OCI-LY1 (cell line): ENCODE results near the gene ZNF548.
A peak's percentile ranks its signal among the peaks of the same experiment; 100 is the strongest.

Source experiments
- H2AFZ ChIP-seq: fragments of 200-600 bp; sonication (generic), shearing (Covaris generic); 2 replicates; pipeline ENCODE4 v1.6.0; 2014; ENCODE audit warnings: antibody characterized with exemption, mild to moderate bottlenecking, low read length
- H3F3A ChIP-seq: fragments of 200-600 bp; sonication (generic), shearing (Covaris generic); 2 replicates; pipeline ENCODE4 v1.6.0; 2014; ENCODE audit warnings: mild to moderate bottlenecking, antibody characterized with exemption, low read length, moderate library complexity; ENCODE audit not compliant: insufficient read depth
- H3K27ac ChIP-seq: fragments of 200-600 bp; sonication (generic); 2 replicates; pipeline ENCODE4 v1.5.1; 2014; ENCODE audit warnings: low read length, mixed run types, mild to moderate bottlenecking, low read depth; ENCODE audit not compliant: poor library complexity, severe bottlenecking
- H3K27me3 ChIP-seq: fragments of 200-600 bp; sonication (generic); 2 replicates; pipeline ENCODE4 v1.6.0; 2014; ENCODE audit warnings: antibody characterized with exemption, mild to moderate bottlenecking, low read length, moderate library complexity; ENCODE audit not compliant: insufficient read depth
- H3K36me3 ChIP-seq: fragments of 200-600 bp; sonication (generic); 2 replicates; pipeline ENCODE4 v1.6.1; 2014; ENCODE audit warnings: mild to moderate bottlenecking, antibody characterized with exemption, low read length, moderate library complexity, mixed read lengths; ENCODE audit not compliant: insufficient read depth
- H3K4me1 ChIP-seq: fragments of 200-600 bp; sonication (generic); 2 replicates; pipeline ENCODE4 v1.5.1; 2014; ENCODE audit warnings: mild to moderate bottlenecking, low read length, moderate library complexity; ENCODE audit not compliant: insufficient read depth, severe bottlenecking
- H3K4me2 ChIP-seq: fragments of 200-600 bp; sonication (generic), shearing (Covaris generic); 2 replicates; pipeline ENCODE4 v1.6.1; 2014; ENCODE audit warnings: low read length
- H3K4me3 ChIP-seq: fragments of 200-600 bp; sonication (generic); 2 replicates; pipeline ENCODE4 v1.5.1; 2014; ENCODE audit warnings: low read length, low read depth, mild to moderate bottlenecking, mixed read lengths; ENCODE audit not compliant: poor library complexity, severe bottlenecking
- H3K79me2 ChIP-seq: fragments of 200-600 bp; shearing (Covaris generic); 2 replicates; pipeline ENCODE4 v1.6.1; 2016; ENCODE audit warnings: mixed run types, low read length, mixed read lengths; ENCODE audit not compliant: insufficient read depth
- H3K9ac ChIP-seq: fragments of 200-600 bp; sonication (generic), shearing (Covaris generic); 2 replicates; pipeline ENCODE4 v1.6.1; 2014; ENCODE audit warnings: mild to moderate bottlenecking, low read length, mixed read lengths
- H3K9me2 ChIP-seq: fragments of 200-600 bp; sonication (generic), shearing (Covaris generic); 2 replicates; pipeline ENCODE4 v1.6.1; 2014; ENCODE audit warnings: low read depth, mild to moderate bottlenecking, low read length, mixed read lengths
- H3K9me3 ChIP-seq: fragments of 200-600 bp; shearing (Covaris generic); 2 replicates; pipeline ENCODE4 v1.6.1; 2014; ENCODE audit warnings: low read length, mixed read lengths
- H4K20me1 ChIP-seq: fragments of 200-600 bp; sonication (generic), shearing (Covaris generic); 2 replicates; pipeline ENCODE4 v1.6.0; 2016; ENCODE audit warnings: mild to moderate bottlenecking, low read length; ENCODE audit not compliant: insufficient read depth
- EZH2 ChIP-seq: fragments of 200-600 bp; sonication (generic), shearing (Covaris generic); IDR thresholded peaks from 2 replicates; pipeline ENCODE4 v1.8.0; 2017; ENCODE audit warnings: borderline replicate concordance, mixed run types, mild to moderate bottlenecking, antibody characterized with exemption, low read length, moderate library complexity, mixed read lengths
- TF ChIP-seq, protein P1 (sequence below): fragments of 200-600 bp; sonication (generic), shearing (Covaris generic); IDR thresholded peaks from 2 replicates; pipeline ENCODE4 v1.5.1; 2017; ENCODE audit warnings: mild to moderate bottlenecking, antibody characterized with exemption, low read length, moderate library complexity, mixed read lengths

The ZNF548 gene

GRCh38 chr19:57421037-57421436, 31.4 kb downstream of the ZNF548 start:
- H3K4me3 ChIP-seq = no peak overlapping the region
- TF ChIP-seq, protein P1, sequence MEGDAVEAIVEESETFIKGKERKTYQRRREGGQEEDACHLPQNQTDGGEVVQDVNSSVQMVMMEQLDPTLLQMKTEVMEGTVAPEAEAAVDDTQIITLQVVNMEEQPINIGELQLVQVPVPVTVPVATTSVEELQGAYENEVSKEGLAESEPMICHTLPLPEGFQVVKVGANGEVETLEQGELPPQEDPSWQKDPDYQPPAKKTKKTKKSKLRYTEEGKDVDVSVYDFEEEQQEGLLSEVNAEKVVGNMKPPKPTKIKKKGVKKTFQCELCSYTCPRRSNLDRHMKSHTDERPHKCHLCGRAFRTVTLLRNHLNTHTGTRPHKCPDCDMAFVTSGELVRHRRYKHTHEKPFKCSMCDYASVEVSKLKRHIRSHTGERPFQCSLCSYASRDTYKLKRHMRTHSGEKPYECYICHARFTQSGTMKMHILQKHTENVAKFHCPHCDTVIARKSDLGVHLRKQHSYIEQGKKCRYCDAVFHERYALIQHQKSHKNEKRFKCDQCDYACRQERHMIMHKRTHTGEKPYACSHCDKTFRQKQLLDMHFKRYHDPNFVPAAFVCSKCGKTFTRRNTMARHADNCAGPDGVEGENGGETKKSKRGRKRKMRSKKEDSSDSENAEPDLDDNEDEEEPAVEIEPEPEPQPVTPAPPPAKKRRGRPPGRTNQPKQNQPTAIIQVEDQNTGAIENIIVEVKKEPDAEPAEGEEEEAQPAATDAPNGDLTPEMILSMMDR = no peak
- no peak for TF ChIP-seq EZH2
- H4K20me1 ChIP-seq = no peaks in the 10 kb centered on the region
- no peak overlapping the region for H3K27ac ChIP-seq
- no peak overlapping the region for H3K4me2 ChIP-seq
- peaks cover 66% of the 10 kb centered on the region for H3K36me3 ChIP-seq
- H3K27me3 ChIP-seq = no peaks in the 10 kb centered on the region
- H3F3A ChIP-seq = no peaks in the 10 kb centered on the region
- H3K79me2 ChIP-seq = no peaks in the 10 kb centered on the region
- H3K9me2 ChIP-seq = no peaks in the 10 kb centered on the region
- H3K9me3 ChIP-seq = peaks cover 41% of the 10 kb centered on the region
- no peaks in the 10 kb centered on the region for H3K4me1 ChIP-seq
- no peak overlapping the region for H2AFZ ChIP-seq
- no peak overlapping the region for H3K9ac ChIP-seq

DNA sequence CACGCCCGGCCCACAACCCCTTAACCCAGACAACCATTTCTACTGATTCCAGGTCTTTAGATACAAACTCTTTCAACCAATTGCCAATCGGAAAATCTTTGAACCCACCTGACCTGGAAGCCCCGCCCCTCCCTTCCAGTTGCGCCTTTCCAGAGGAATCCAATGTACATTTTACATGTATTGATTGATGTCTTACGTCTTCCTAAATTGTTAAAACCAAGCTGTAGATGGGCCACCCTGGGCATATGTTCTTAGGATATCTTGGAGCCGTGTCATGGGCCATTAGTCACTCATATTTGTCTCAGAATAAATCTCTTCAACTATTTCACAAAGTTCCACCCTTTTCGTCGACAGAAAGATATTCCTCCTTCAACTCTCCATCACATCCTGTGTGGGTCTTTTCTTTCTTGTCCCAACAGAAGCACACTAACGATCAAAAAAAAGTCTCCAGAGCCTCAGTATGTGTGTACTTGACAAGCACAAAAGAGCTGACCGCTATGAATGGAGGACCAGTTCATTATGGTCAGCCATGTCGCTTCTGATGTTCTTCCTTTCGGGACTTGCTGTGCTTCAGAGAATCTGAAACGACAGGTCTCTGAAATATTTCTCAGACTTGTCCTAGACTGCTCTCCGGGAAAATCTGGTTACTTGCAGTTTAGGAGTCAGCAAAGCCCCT, 44.9 kb downstream of the ZNF548 start:
- no peaks in the 10 kb centered on the region for H4K20me1 ChIP-seq
- peaks cover 18% of the 10 kb centered on the region for H3K4me1 ChIP-seq
- peak overlapping the region; percentile 88 for H2AFZ ChIP-seq
- H3K9me3 ChIP-seq = no peaks in the 10 kb centered on the region; the same call in 1 of the 2 replicates
- H3F3A ChIP-seq = no peaks in the 10 kb centered on the region
- peaks cover 20% of the 10 kb centered on the region for H3K36me3 ChIP-seq
- H3K79me2 ChIP-seq = peaks cover 19% of the 10 kb centered on the region
- H3K4me3 ChIP-seq = peak overlapping the region; percentile 93
- no peaks in the 10 kb centered on the region for H3K9me2 ChIP-seq
- no peak for TF ChIP-seq EZH2
- TF ChIP-seq, protein P1 = no peak
- H3K9ac ChIP-seq = peak overlapping the region; percentile 77
- no peaks in the 10 kb centered on the region for H3K27me3 ChIP-seq
- peak overlapping the region; percentile 79 for H3K4me2 ChIP-seq
- peak overlapping the region; percentile 45 for H3K27ac ChIP-seq

- no peaks in the 10 kb centered on the region for H3K9me2 ChIP-seq
- H3K27ac ChIP-seq = peak within 1 kb of the TSS; percentile 45
- peak within 1 kb of the TSS; percentile 77 for H3K9ac ChIP-seq
- H4K20me1 ChIP-seq = no peaks in the 10 kb centered on the region
- peaks cover 24% of the 10 kb centered on the region for H3K36me3 ChIP-seq
- H3F3A ChIP-seq = no peaks in the 10 kb centered on the region
- H3K79me2 ChIP-seq = peaks cover 19% of the 10 kb centered on the region
- TF ChIP-seq EZH2 = no peak
- TF ChIP-seq, protein P1 = no peak
- peaks cover 18% of the 10 kb centered on the region for H3K4me1 ChIP-seq
- H3K27me3 ChIP-seq = no peaks in the 10 kb centered on the region
- peak within 1 kb of the TSS; percentile 88 for H2AFZ ChIP-seq
- peak within 1 kb of the TSS; percentile 93 for H3K4me3 ChIP-seq
- H3K9me3 ChIP-seq = no peaks in the 10 kb centered on the region; the same call in 1 of the 2 replicates
- peak within 1 kb of the TSS; percentile 79 for H3K4me2 ChIP-seq
Measured at GRCh38 chr19:57435062-57435978, 45.7 kb downstream of the ZNF548 start, which contains the start of gene ZNF749. Gene ZNF749 (plus strand): TSS chr19:57435325. CDS start chr19:57435579, 254 bp downstream.
